OCI-LY3 (cell line): Measurements from ENCODE around the gene PRM3.

Experiments used
- H2AFZ ChIP-seq: fragments of 200-600, 300-600 bp; shearing (Covaris generic); 2 replicates; pipeline ENCODE4 v1.6.0; 2014; ENCODE audit warnings: antibody characterized with exemption, low read depth, low read length
- H3K27ac ChIP-seq: fragments of 200-600, 300-600 bp; sonication (generic); 2 replicates; pipeline ENCODE4 v1.5.1; 2014; ENCODE audit warnings: mild to moderate bottlenecking, low read length, moderate library complexity, mixed read lengths
- H3K27me3 ChIP-seq: fragments of 200-600, 300-600 bp; sonication (generic); 2 replicates; pipeline ENCODE4 v1.6.1; 2014; ENCODE audit warnings: low read depth, low read length, mixed read lengths
- H3K36me3 ChIP-seq: fragments of 200-600, 300-600 bp; sonication (generic); replicated peaks from 2 replicates; pipeline ENCODE3; 2014; ENCODE audit warnings: low read depth, low read length, mixed read lengths
- H3K4me1 ChIP-seq: fragments of 300-600, 200-600 bp; sonication (generic); 2 replicates; pipeline ENCODE4 v1.6.1; 2014; ENCODE audit warnings: low read length, mixed read lengths
- H3K4me2 ChIP-seq: fragments of 200-600, 300-600 bp; sonication (generic); 2 replicates; pipeline ENCODE4 v1.6.1; 2014; ENCODE audit warnings: low read length, mixed read lengths
- H3K4me3 ChIP-seq: fragments of 300-600, 200-600 bp; sonication (generic); 2 replicates; pipeline ENCODE4 v1.5.1; 2014; ENCODE audit warnings: antibody characterized with exemption, mild to moderate bottlenecking, low read length, moderate library complexity
- H3K79me2 ChIP-seq: fragments of 300-600, 200-600 bp; shearing (Covaris generic); 2 replicates; pipeline ENCODE4 v1.6.1; 2014; ENCODE audit warnings: mild to moderate bottlenecking, low read length, mixed read lengths
- H3K9ac ChIP-seq: fragments of 300-600, 200-600 bp; shearing (Covaris generic); 2 replicates; pipeline ENCODE4 v1.6.0; 2014; ENCODE audit warnings: mild to moderate bottlenecking, low read length, moderate library complexity
- H3K9me3 ChIP-seq: fragments of 200-600, 300-600 bp; shearing (Covaris generic); 2 replicates; pipeline ENCODE4 v1.6.1; 2014; ENCODE audit warnings: low read length, mixed read lengths; ENCODE audit not compliant: insufficient read depth
- H4K20me1 ChIP-seq: fragments of 200-600, 300-600 bp; sonication (generic); 2 replicates; pipeline ENCODE4 v1.6.1; 2016; ENCODE audit warnings: low read length, mixed read lengths; ENCODE audit not compliant: insufficient read depth
- CTCF ChIP-seq: fragments of 200-600, 300-600 bp; sonication (generic); IDR thresholded peaks from 2 replicates; pipeline ENCODE4 v1.5.1; 2014; ENCODE audit warnings: antibody characterized with exemption, low read length, low read depth
- EZH2phosphoT487 ChIP-seq: fragments of 200-600 bp; shearing (Covaris generic); IDR thresholded peaks from 2 replicates; pipeline ENCODE4 v1.6.1; 2018; ENCODE audit warnings: antibody characterized with exemption, mixed run types, low read depth

Gene PRM3

GRCh38 chr16:11307639-11308492 lies 34.4 kb upstream of the PRM3 start:
- no peak overlapping the region for H3K4me3 ChIP-seq
- no peak overlapping the region for H2AFZ ChIP-seq
- H3K27ac ChIP-seq = no peak overlapping the region
- H3K9ac ChIP-seq = no peak overlapping the region
- peaks cover 31% of the 10 kb centered on the region for H3K4me1 ChIP-seq
- H3K27me3 ChIP-seq = no peaks in the 10 kb centered on the region
- H3K9me3 ChIP-seq = 0 out of 2 replicates have a peak, but pooled peaks cover 6% of the 10 kb centered on the region
- no peaks in the 10 kb centered on the region for H4K20me1 ChIP-seq
- TF ChIP-seq CTCF (no peak), EZH2phosphoT487 (no peak)
- H3K36me3 ChIP-seq = no peaks in the 10 kb centered on the region
- H3K79me2 ChIP-seq = no peaks in the 10 kb centered on the region
- no peak overlapping the region for H3K4me2 ChIP-seq

DNA sequence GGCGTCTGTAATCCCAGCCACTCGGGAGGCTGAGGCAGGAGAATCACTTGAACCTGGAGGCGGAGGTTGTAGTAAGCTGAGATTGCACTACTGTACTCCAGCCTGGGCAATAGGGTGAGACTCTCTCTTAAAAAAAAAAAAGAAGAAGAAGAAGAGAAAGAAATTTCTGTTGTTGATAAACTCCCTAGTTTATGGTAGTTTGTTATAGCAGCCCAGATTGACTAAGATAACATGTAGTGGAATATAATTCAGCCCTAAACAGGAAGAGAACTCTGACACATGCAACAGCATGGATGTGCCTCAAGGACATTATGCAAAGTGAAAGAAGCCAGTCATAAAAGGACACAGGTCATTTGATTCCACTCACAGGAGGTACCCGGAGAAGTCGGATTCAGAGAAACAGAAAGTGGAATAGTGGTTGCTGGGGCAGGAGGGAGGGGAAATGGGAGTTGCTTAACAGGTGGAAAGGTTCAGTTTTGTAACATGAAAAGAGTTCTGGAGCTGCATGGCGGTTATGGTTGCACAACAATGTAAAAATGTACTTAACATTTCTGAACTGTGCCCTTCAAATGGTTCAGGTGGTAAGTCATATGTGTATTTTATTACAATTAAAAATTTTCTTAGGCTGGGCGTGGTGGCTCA lies 33.7 kb upstream of the PRM3 start:
- no peaks in the 10 kb centered on the region for H3K27me3 ChIP-seq
- H2AFZ ChIP-seq = no peak overlapping the region
- no peak overlapping the region for H3K27ac ChIP-seq
- H3K36me3 ChIP-seq = no peaks in the 10 kb centered on the region
- 0 out of 2 replicates have a peak, but pooled peaks cover 6% of the 10 kb centered on the region for H3K9me3 ChIP-seq
- H3K79me2 ChIP-seq = no peaks in the 10 kb centered on the region
- TF ChIP-seq CTCF (no peak), EZH2phosphoT487 (no peak)
- no peak overlapping the region for H3K4me2 ChIP-seq
- no peak overlapping the region for H3K9ac ChIP-seq
- no peak overlapping the region for H3K4me3 ChIP-seq
- no peaks in the 10 kb centered on the region for H4K20me1 ChIP-seq
- H3K4me1 ChIP-seq = peaks cover 24% of the 10 kb centered on the region

GRCh38 chr16:11306381-11306780 lies 33.0 kb upstream of the PRM3 start:
- Histone ChIP-seq H3K27me3 (no peaks in the 10 kb centered on the region), H3K9ac (no peak overlapping the region), H3K4me3 (no peak overlapping the region), H3K4me2 (no peak overlapping the region), H4K20me1 (no peaks in the 10 kb centered on the region), H3K36me3 (no peaks in the 10 kb centered on the region), H3K4me1 (peaks cover 24% of the 10 kb centered on the region), H3K9me3 (0 out of 2 replicates have a peak, but pooled peaks cover 6% of the 10 kb centered on the region), H2AFZ (no peak overlapping the region), H3K79me2 (no peaks in the 10 kb centered on the region), H3K27ac (no peak overlapping the region)
- TF ChIP-seq EZH2phosphoT487 (no peak), CTCF (no peak)

DNA sequence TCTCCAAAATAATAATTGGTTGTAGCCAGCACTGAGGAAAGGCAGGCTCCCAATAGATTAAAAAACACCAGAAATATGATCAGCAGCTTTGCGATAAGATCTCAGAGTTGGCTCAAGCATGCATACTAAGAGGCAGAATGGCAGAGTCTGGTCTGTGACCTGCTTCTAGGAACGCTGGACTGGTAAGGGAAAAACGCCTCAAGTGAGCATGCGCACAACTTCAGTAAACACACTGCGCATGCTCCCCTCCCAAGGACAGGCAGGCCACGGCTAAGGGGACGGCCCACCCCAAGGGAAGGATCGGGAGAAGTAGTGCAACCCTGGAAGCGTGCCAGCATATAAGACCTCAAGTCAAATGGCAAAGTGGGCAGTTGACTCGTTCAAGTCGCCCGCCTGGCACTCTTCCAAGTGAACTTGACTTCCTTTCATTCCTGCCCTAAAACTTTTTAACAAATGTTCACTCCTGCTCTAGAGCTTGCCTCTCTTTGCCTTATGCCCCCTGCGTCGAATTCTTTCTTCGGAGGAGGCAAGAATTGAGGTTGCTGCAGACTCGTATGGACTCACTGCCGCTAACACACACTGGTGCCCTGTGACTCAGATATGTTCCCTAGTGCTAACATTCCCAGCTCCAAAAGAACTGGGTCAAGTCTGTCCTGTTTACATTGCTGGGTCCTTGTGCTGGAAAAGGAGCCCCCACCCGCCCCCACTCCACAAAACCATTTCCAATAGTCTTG lies 30.1 kb upstream of the PRM3 start:
- Histone ChIP-seq H3K4me1 (peaks cover 18% of the 10 kb centered on the region), H3K79me2 (no peaks in the 10 kb centered on the region), H3K27me3 (no peaks in the 10 kb centered on the region), H3K36me3 (no peaks in the 10 kb centered on the region), H4K20me1 (no peaks in the 10 kb centered on the region), H2AFZ (no peak overlapping the region), H3K4me3 (no peak overlapping the region), H3K27ac (no peak overlapping the region), H3K9ac (no peak overlapping the region), H3K9me3 (no peaks in the 10 kb centered on the region), H3K4me2 (no peak overlapping the region)
- no peak for TF ChIP-seq CTCF
- TF ChIP-seq EZH2phosphoT487 = no peak
